Measurements from ENCODE around the gene ALDH3B1. TPM values are rescaled to one million over a fixed set of nuclear protein-coding genes. Genes with fewer than 3 reads are reported as not detected.

ALDH3B1 gene
- total and polyA plus RNA-seq, 9 of the 15 experiments (the other 6 are each of a cell fraction or from before 2014, with no cell fraction given), result 0.01 to 0.35 (median 0.07) TPM; not detected in 2

- no peak for TF ChIP-seq POLR2AphosphoS2 (IDR thresholded peaks at IDR 0.05; ENCODE audit: low read length)
- TF ChIP-seq ZNF174 (CRISPR knock-in tag; IDR thresholded peaks at IDR 0.05), result no peak
- TF ChIP-seq HNRNPH1 (optimal IDR thresholded peaks at IDR 0.05; ENCODE audit: low read depth, low read length), result no peak
- TF ChIP-seq ZFP36 (IDR thresholded peaks at IDR 0.05; ENCODE audit: low read depth, low read length, partially characterized antibody), result no peak
- no peak for TF ChIP-seq MCM2 (IDR thresholded peaks at IDR 0.05; ENCODE audit: low read depth)
- no peak for TF ChIP-seq TFE3 (CRISPR knock-in tag; IDR thresholded peaks at IDR 0.05)
- TF ChIP-seq POLR2H (tag; IDR thresholded peaks at IDR 0.05; ENCODE audit: low read depth), result no peak; the same call in 1 of the 2 replicates
- TF ChIP-seq TEAD2 (tag; IDR thresholded peaks at IDR 0.05), result no peak
- TF ChIP-seq CXXC5 (CRISPR knock-in tag; IDR thresholded peaks at IDR 0.05), result peak; percentile 82
- no peak for TF ChIP-seq ARID1B (IDR thresholded peaks at IDR 0.05)
- TF ChIP-seq SNAPC5 (CRISPR knock-in tag; IDR thresholded peaks at IDR 0.05), result no peak
- TF ChIP-seq MAFG (tag; conservative IDR thresholded peaks at IDR 0.05), result no peak
- no peak for TF ChIP-seq MED1 (CRISPR knock-in tag; IDR thresholded peaks at IDR 0.05; ENCODE audit: borderline replicate concordance)
- no peak for TF ChIP-seq ZNF717 (CRISPR knock-in tag; IDR thresholded peaks at IDR 0.05)
- TF ChIP-seq GMEB1 (CRISPR knock-in tag; IDR thresholded peaks at IDR 0.05), result peak; percentile 38; the same call in 1 of the 2 replicates
- TF ChIP-seq NFIX (CRISPR knock-in tag; IDR thresholded peaks at IDR 0.05; ENCODE audit: low read depth), result no peak
- no peak for TF ChIP-seq E2F3 (CRISPR knock-in tag; IDR thresholded peaks at IDR 0.05)
- TF ChIP-seq CSDE1 (IDR thresholded peaks at IDR 0.05), result no peak
- TF ChIP-seq ADNP (tag; IDR thresholded peaks at IDR 0.05), result no peak
- TF ChIP-seq ZSCAN32 (CRISPR knock-in tag; IDR thresholded peaks at IDR 0.05), result no peak
- TF ChIP-seq MEIS2 (IDR thresholded peaks at IDR 0.05; ENCODE audit: partially characterized antibody), result peak; percentile 63
- no peak for TF ChIP-seq TRIM24 (IDR thresholded peaks at IDR 0.05)
- no peak for TF ChIP-seq ZKSCAN3 (CRISPR knock-in tag; IDR thresholded peaks at IDR 0.05)
- TF ChIP-seq PTRF (tag; IDR thresholded peaks at IDR 0.05), result no peak
- TF ChIP-seq ZBTB17 (CRISPR knock-in tag; IDR thresholded peaks at IDR 0.05), result no peak
- no peak for TF ChIP-seq RBM34 (IDR thresholded peaks at IDR 0.05; ENCODE audit: borderline replicate concordance, insufficient read depth, low read length)
- TF ChIP-seq BACH1 (tag; IDR thresholded peaks at IDR 0.05), result no peak
These were observed 20.4 kb downstream of the ALDH3B1 start, which contains the start of gene NDUFS8 (continued) for GRCh38 chr11:68030318-68031143.

Data from K562 (cell line).